Measurements from ENCODE around the gene TM9SF4. TPM values are rescaled to one million over a fixed set of nuclear protein-coding genes. Genes with fewer than 3 reads are reported as not detected.

TM9SF4 gene
- total RNA-seq, 2 experiments from 2014 or later, result 36.8 to 44.2 TPM

DNA sequence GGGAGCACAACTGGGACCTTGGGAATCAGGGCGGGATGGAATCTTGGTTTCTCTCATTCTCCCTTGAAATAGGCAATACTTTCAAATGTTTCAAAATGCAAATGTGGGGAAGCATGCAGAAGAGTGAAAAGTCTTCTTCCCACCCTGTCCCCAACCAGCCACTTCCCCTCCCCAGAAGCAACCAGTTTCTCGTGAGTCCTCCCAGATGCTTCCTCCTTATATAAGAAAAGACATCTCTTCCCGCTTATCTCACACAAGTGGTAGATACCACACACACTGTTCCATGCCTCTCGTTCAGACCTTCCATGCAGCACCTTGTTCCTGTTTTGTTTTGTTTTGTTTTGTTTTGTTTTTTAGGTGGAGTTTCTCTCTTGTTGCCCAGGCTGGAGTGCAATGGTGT is 32.3 kb upstream of the TM9SF4 start:
- peaks cover 5% of the 10 kb centered on the region for H3K27me3 Mint-ChIP-seq
- H3K36me3 Mint-ChIP-seq (ENCODE audit: low read depth), result no peaks in the 10 kb centered on the region
- CTCF ChIA-PET, result no interaction called here
- no peak overlapping the region for H3K27ac Mint-ChIP-seq
- H3K4me3 Mint-ChIP-seq, result no peak overlapping the region
- DNase-seq, result no peak
- H3K4me1 Mint-ChIP-seq, result no peaks in the 10 kb centered on the region
- POLR2A ChIA-PET, result no interaction called here
- no peaks in the 10 kb centered on the region for H3K9me3 Mint-ChIP-seq

- ChIA-PET CTCF (interaction anchor here (0.5 to 1.4 kb wide), 3 partner anchors 13 to 49 kb away, joined by 4 to 5 read pairs (median 4); no protein-coding TSS in a partner anchor), POLR2A (no interaction called here)
- no peak for DNase-seq
- H3K27ac Mint-ChIP-seq, result no peak overlapping the region
- peaks cover 9% of the 10 kb centered on the region for H3K27me3 Mint-ChIP-seq
- H3K36me3 Mint-ChIP-seq (ENCODE audit: low read depth), result no peaks in the 10 kb centered on the region
- H3K4me3 Mint-ChIP-seq, result no peak overlapping the region
- H3K4me1 Mint-ChIP-seq, result no peaks in the 10 kb centered on the region
- H3K9me3 Mint-ChIP-seq, result no peaks in the 10 kb centered on the region
Observed at GRCh38 chr20:32078322-32078721, 31.2 kb upstream of the TM9SF4 start.

- H3K27me3 Mint-ChIP-seq, result peaks cover 9% of the 10 kb centered on the region
- no peaks in the 10 kb centered on the region for H3K36me3 Mint-ChIP-seq (ENCODE audit: low read depth)
- H3K27ac Mint-ChIP-seq, result no peak overlapping the region
- ChIA-PET POLR2A (no interaction called here), CTCF (interaction anchor here (1.4 kb wide), 1 partner anchor 13 kb away, joined by 5 read pairs; no protein-coding TSS in a partner anchor)
- H3K9me3 Mint-ChIP-seq, result no peaks in the 10 kb centered on the region
- H3K4me1 Mint-ChIP-seq, result no peaks in the 10 kb centered on the region
- no peak for DNase-seq
- no peak overlapping the region for H3K4me3 Mint-ChIP-seq
Observed at GRCh38 chr20:32078791-32079190, 30.7 kb upstream of the TM9SF4 start.

DNA sequence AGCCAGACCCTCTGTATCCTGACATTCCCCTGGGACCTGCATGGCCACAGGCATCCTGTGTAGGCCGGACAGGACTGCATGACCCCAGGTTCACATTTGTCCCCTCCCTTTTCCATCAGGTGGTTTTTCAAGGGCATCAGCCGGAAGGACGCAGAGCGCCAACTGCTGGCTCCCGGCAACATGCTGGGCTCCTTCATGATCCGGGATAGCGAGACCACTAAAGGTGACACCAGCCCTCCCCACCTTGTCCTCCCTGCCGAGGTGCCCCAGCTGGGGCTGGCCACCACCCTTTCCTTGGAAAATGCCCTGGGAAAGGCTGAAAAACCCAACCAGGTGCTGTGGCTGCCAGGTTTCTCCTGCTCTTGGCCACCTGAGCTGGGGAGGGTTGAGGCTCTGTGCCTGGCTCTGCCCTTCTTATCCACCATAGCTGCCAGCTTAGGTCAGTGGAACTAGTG is 29.8 kb upstream of the TM9SF4 start:
- no peaks in the 10 kb centered on the region for H3K36me3 Mint-ChIP-seq (ENCODE audit: low read depth)
- DNase-seq, result no peak
- ChIA-PET CTCF (interaction anchor here (0.9 to 1.0 kb wide), 2 partner anchors 43 to 45 kb away, joined by 3 to 5 read pairs; no protein-coding TSS in a partner anchor), POLR2A (no interaction called here)
- no peak overlapping the region for H3K4me3 Mint-ChIP-seq
- H3K27ac Mint-ChIP-seq, result no peak overlapping the region
- no peaks in the 10 kb centered on the region for H3K4me1 Mint-ChIP-seq
- H3K9me3 Mint-ChIP-seq, result no peaks in the 10 kb centered on the region
- H3K27me3 Mint-ChIP-seq, result peaks cover 9% of the 10 kb centered on the region

DNA sequence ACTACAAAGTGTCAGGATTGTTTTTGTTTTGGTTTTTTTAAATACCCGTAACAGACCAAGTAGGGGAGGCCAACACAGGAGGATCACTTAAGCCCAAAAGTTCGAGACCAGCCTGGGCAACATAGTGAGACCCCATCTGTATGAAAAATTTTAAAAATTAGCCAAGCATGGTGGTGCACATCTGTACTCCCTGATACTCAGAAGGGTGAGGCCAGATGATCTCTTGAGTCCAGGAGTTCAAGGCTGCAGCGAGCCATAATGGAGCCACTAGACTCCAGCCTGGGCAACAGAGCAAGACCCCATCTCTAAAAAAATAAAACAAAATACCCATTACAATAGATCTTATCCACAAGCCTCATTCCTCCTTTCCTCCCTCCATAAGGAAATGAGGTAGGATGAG is 28.7 kb upstream of the TM9SF4 start:
- Mint-ChIP-seq H3K4me3 (no peak overlapping the region), H3K27me3 (peaks cover 11% of the 10 kb centered on the region), H3K27ac (no peak overlapping the region), H3K36me3 (ENCODE audit: low read depth) (no peaks in the 10 kb centered on the region), H3K4me1 (peaks cover 3% of the 10 kb centered on the region), H3K9me3 (no peaks in the 10 kb centered on the region)
- CTCF ChIA-PET, result interaction anchor here (1.9 to 2.3 kb wide), 2 partner anchors 9 to 11 kb away, joined by 4 to 6 read pairs; no protein-coding TSS in a partner anchor
- POLR2A ChIA-PET, result no interaction called here
- no peak for DNase-seq

DNA sequence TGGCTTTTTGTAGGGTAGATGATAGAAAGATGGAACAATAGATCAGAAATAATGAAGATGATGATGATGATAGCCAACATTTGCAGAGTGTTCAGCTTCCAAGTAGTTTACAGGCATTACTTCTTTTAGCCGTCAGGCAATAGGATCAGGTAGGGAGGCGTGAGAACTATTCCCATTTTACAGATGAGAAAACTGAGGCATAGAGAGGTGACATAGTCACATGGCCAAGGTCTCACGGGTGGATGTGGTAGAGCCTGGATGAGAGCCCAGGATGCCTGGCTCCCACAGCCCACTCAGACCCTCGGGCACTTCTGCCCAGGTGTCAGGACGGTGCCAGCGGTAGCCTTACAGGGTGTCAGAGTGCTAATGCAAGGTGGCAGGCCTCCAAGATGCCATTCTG is 26.0 kb upstream of the TM9SF4 start:
- CTCF ChIA-PET, result no interaction called here
- POLR2A ChIA-PET, result no interaction called here

DNA sequence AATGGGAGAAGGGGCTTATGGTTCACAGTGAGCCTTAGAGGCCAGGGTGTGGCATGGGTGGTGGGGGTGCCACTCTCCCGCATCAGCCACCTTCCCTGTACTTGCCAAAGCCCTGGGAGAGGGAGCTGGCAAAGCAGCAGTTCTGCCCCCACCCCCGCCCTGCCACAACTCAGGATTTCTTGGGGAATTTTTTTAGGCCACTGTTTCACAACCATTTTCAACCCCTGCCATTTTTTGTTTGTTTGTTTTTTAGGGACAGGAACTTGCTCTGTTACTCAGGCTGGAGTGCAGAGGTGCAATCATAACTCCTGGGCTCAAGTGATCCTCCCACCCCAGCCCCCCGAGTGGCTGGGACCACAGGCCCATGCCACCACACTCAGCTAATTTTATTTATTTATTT is 22.4 kb upstream of the TM9SF4 start:
- Mint-ChIP-seq H3K27me3 (peaks cover 6% of the 10 kb centered on the region), H3K36me3 (ENCODE audit: low read depth) (no peaks in the 10 kb centered on the region), H3K4me1 (peaks cover 10% of the 10 kb centered on the region), H3K27ac (no peak overlapping the region), H3K4me3 (no peak overlapping the region), H3K9me3 (no peaks in the 10 kb centered on the region)
- POLR2A ChIA-PET, result no interaction called here
- CTCF ChIA-PET, result no interaction called here
- DNase-seq, result no peak

More for the DNA sequence above, 26.0 kb upstream of the TM9SF4 start:
- H3K9me3 Mint-ChIP-seq, result no peaks in the 10 kb centered on the region
- H3K27me3 Mint-ChIP-seq, result peaks cover 6% of the 10 kb centered on the region
- no peak overlapping the region for H3K4me3 Mint-ChIP-seq
- no peak for DNase-seq
- H3K4me1 Mint-ChIP-seq, result peaks cover 10% of the 10 kb centered on the region
- no peak overlapping the region for H3K27ac Mint-ChIP-seq
- no peaks in the 10 kb centered on the region for H3K36me3 Mint-ChIP-seq (ENCODE audit: low read depth)

GRCh38 chr20:32088759-32089158 is 20.8 kb upstream of the TM9SF4 start:
- Mint-ChIP-seq H3K36me3 (ENCODE audit: low read depth) (no peaks in the 10 kb centered on the region), H3K4me3 (no peak overlapping the region), H3K27ac (no peak overlapping the region), H3K9me3 (no peaks in the 10 kb centered on the region), H3K4me1 (peaks cover 10% of the 10 kb centered on the region), H3K27me3 (peaks cover 9% of the 10 kb centered on the region)
- no peak for DNase-seq
- CTCF ChIA-PET, result interaction anchor here (1.7 kb wide), 1 partner anchor 129 kb away, joined by 4 read pairs; no protein-coding TSS in a partner anchor
- POLR2A ChIA-PET, result no interaction called here

DNA sequence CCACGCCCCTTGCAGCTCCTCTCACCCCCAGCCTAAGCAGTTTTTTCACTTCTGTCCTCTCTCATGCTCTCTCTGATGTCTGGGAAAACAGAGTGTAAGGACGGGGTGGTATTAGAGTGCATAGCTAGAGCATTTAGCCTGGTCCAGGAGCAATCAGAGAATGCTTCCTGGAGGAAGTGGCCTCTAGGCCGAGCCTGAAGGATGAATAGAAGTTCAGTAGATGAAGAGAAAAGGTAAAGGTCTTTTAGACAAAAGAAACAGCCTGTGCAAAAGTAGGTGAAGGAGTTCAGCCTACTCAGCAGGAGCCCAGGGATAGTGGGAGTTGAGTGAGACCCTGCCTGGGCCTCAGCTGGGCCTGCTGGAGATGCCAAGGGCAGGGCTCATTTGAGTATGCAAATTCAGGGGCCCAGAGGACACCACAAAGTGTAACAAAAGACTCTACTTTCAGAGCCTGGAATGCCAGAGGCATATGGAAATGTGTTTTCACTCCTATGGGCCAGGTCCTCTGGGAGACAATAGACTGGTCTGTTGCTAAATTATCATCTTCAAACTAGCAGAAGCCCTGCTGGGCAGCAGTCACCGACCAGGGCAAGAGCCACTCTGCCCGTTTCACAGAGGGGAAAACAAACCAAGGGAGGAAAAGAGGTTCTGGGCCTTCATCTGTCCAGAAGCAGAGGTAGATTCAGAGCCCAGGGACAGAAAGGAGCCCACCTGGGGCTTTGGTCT is 19.7 kb upstream of the TM9SF4 start:
- no peaks in the 10 kb centered on the region for H3K36me3 Mint-ChIP-seq (ENCODE audit: low read depth)
- ChIA-PET POLR2A (no interaction called here), CTCF (interaction anchor here (0.6 to 1.7 kb wide), 2 partner anchors 63 to 128 kb away, joined by 3 to 4 read pairs; no protein-coding TSS in a partner anchor)
- peaks cover 9% of the 10 kb centered on the region for H3K27me3 Mint-ChIP-seq
- DNase-seq, result no peak
- H3K9me3 Mint-ChIP-seq, result no peaks in the 10 kb centered on the region
- H3K27ac Mint-ChIP-seq, result no peak overlapping the region
- H3K4me1 Mint-ChIP-seq, result peaks cover 10% of the 10 kb centered on the region
- H3K4me3 Mint-ChIP-seq, result no peak overlapping the region

GRCh38 chr20:32091888-32092346 is 17.6 kb upstream of the TM9SF4 start:
- peak; percentile 82 for DNase-seq
- no peak overlapping the region for H3K27ac Mint-ChIP-seq
- peaks cover 10% of the 10 kb centered on the region for H3K27me3 Mint-ChIP-seq
- H3K4me3 Mint-ChIP-seq, result no peak overlapping the region
- no peaks in the 10 kb centered on the region for H3K36me3 Mint-ChIP-seq (ENCODE audit: low read depth)
- no peaks in the 10 kb centered on the region for H3K9me3 Mint-ChIP-seq
- CTCF ChIA-PET, result interaction anchor here (0.5 to 1.9 kb wide), 9 partner anchors 10 to 269 kb away, joined by 3 to 7 read pairs (median 4); no protein-coding TSS in a partner anchor
- H3K4me1 Mint-ChIP-seq, result no peaks in the 10 kb centered on the region
- POLR2A ChIA-PET, result no interaction called here

- Mint-ChIP-seq H3K36me3 (ENCODE audit: low read depth) (no peaks in the 10 kb centered on the region), H3K9me3 (no peaks in the 10 kb centered on the region), H3K4me1 (no peaks in the 10 kb centered on the region), H3K27ac (no peak overlapping the region), H3K4me3 (no peak overlapping the region), H3K27me3 (peaks cover 7% of the 10 kb centered on the region)
- ChIA-PET CTCF (interaction anchor here (0.5 kb wide), 1 partner anchor 733 kb away, joined by 4 read pairs; no protein-coding TSS in a partner anchor), POLR2A (no interaction called here)
- no peak for DNase-seq
Observed at GRCh38 chr20:32098786-32099185, 10.7 kb upstream of the TM9SF4 start.

- Mint-ChIP-seq H3K4me1 (peaks cover 31% of the 10 kb centered on the region), H3K27ac (no peak overlapping the region), H3K27me3 (peaks cover 5% of the 10 kb centered on the region), H3K9me3 (no peaks in the 10 kb centered on the region), H3K4me3 (no peak overlapping the region), H3K36me3 (ENCODE audit: low read depth) (peaks cover 6% of the 10 kb centered on the region)
- no peak for DNase-seq
- ChIA-PET CTCF (interaction anchor here (1.8 to 2.1 kb wide), 2 partner anchors 10 to 25 kb away, joined by 6 to 8 read pairs; no protein-coding TSS in a partner anchor), POLR2A (no interaction called here)
Observed at GRCh38 chr20:32108814-32109391, 611 bp upstream of the TM9SF4 start.

- POLR2A ChIA-PET, result no interaction called here
- H3K27me3 Mint-ChIP-seq, result peaks cover 2% of the 10 kb centered on the region
- CTCF ChIA-PET, result interaction anchor here (0.6 to 2.1 kb wide), 4 partner anchors 24 to 93 kb away, joined by 3 to 8 read pairs (median 3); no protein-coding TSS in a partner anchor
Observed at GRCh38 chr20:32110173-32110704, 725 bp downstream of the TM9SF4 start.

More at GRCh38 chr20:32110173-32110704, 725 bp downstream of the TM9SF4 start:
- H3K36me3 Mint-ChIP-seq (ENCODE audit: low read depth), result peaks cover 13% of the 10 kb centered on the region
- DNase-seq, result no peak
- H3K27ac Mint-ChIP-seq, result peak overlapping the region; percentile 98
- peaks cover 36% of the 10 kb centered on the region for H3K4me1 Mint-ChIP-seq
- H3K4me3 Mint-ChIP-seq, result peak overlapping the region; percentile 87
- H3K9me3 Mint-ChIP-seq, result no peaks in the 10 kb centered on the region

Measured in activated CD4-positive, alpha-beta T cell treated with anti-CD3 and anti-CD28 coated beads, Interleukin-2, amount 10 ng/mL, durations not matched to agents 7 days and 5 days (primary cell).